CD4-positive, alpha-beta T cell treated with Interleukin-4 for 4 hours (primary cell): ENCODE data around the gene CST3.
"Not testable (repeated sequence)": the region's sequence is repeated elsewhere in the genome, so short reads cannot be mapped to it uniquely, and the experiment has no call there.

Experiments used
- DNase-seq: peaks from one replicate; pipeline ENCODE4 v3.0.0-alpha.2; 2020

CST3 gene

GRCh38 chr20:23627501-23627900 is 10.3 kb downstream of the CST3 start:
- no peak for DNase-seq

GRCh38 chr20:23626040-23626620 is 11.6 kb downstream of the CST3 start:
- no peak for DNase-seq

GRCh38 chr20:23625236-23625964 is 12.4 kb downstream of the CST3 start:
- no peak for DNase-seq

- DNase-seq: no peak
Observed at GRCh38 chr20:23624324-23624691, 13.4 kb downstream of the CST3 start.

- DNase-seq: no peak
Observed at GRCh38 chr20:23623666-23624323, 14.0 kb downstream of the CST3 start.

- DNase-seq: peak; percentile 10
Observed at GRCh38 chr20:23622839-23623343, 14.9 kb downstream of the CST3 start.

- DNase-seq: not testable (repeated sequence)
Observed at GRCh38 chr20:23622401-23622800, 15.4 kb downstream of the CST3 start.

GRCh38 chr20:23620670-23621386 is 16.9 kb downstream of the CST3 start:
- DNase-seq: not testable (repeated sequence)

- no peak for DNase-seq
Observed at GRCh38 chr20:23614163-23614562, 23.6 kb downstream of the CST3 start.

GRCh38 chr20:23613676-23614075 is 24.1 kb downstream of the CST3 start:
- no peak for DNase-seq

- DNase-seq: no peak
Observed at GRCh38 chr20:23612396-23612795, 25.4 kb downstream of the CST3 start.

- no peak for DNase-seq
Observed at GRCh38 chr20:23609486-23610109, 28.2 kb downstream of the CST3 start.

GRCh38 chr20:23608251-23608846 is 29.4 kb downstream of the CST3 start:
- DNase-seq: no peak

- no peak for DNase-seq
Observed at GRCh38 chr20:23607497-23608245, 30.1 kb downstream of the CST3 start.

- DNase-seq: peak; percentile 59
Observed at GRCh38 chr20:23606652-23607049, 31.1 kb downstream of the CST3 start.

GRCh38 chr20:23605867-23606651 is 31.7 kb downstream of the CST3 start, which contains the start of gene CST9:
Gene CST9, minus strand, starts transcription at chr20:23605917. Its CDS starts 53 bp downstream, at chr20:23605864.
- DNase-seq: no peak

GRCh38 chr20:23604306-23604705 is 33.4 kb downstream of the CST3 start:
- DNase-seq: no peak

- DNase-seq: no peak
Observed at GRCh38 chr20:23603321-23603720, 34.4 kb downstream of the CST3 start.

GRCh38 chr20:23602699-23603098 is 35.1 kb downstream of the CST3 start:
- no peak for DNase-seq

- DNase-seq: no peak
Observed at GRCh38 chr20:23602241-23602640, 35.5 kb downstream of the CST3 start.

- no peak for DNase-seq
Observed at GRCh38 chr20:23601715-23602114, 36.0 kb downstream of the CST3 start.
